Naive thymus-derived CD4-positive, alpha-beta T cell (primary cell): ENCODE measurements around the gene CRTAC1. TPM values are rescaled to one million over a fixed set of nuclear protein-coding genes. Genes with fewer than 3 reads are reported as not detected.

ENCODE experiments used
- ATAC-seq: fragments of 150-1000 bp; cut with Tn5 transposase; 2 replicates; pipeline ENCODE4 v1.10.0; 2021; ENCODE audit warnings: mild to moderate bottlenecking, moderate library complexity
- CTCF ChIA-PET: fragments of 350-600 bp; sonication (Branson Sonifier 250); formaldehyde crosslinking; loops from one replicate; lab custom pipeline; 2021; ENCODE audit warnings: antibody characterized with exemption; lab: Charles Lee
- POLR2A ChIA-PET: fragments of 350-600 bp; sonication (Branson Sonifier 250); formaldehyde crosslinking; loops from one replicate; lab custom pipeline; 2021; ENCODE audit warnings: antibody characterized with exemption, inconsistent platforms; lab: Charles Lee
- DNase-seq, 9 donors: peaks; one replicate each; pipeline versions ENCODE4 v3.0.0 to v3.0.0-alpha.2; 2020 to 2022; ENCODE audit warnings: mixed read lengths in 1 of 9
- H3K27ac ChIP-seq: one replicate; pipeline ENCODE4 v1.7.0; 2013; ENCODE audit warnings: mild to moderate bottlenecking, low read depth, low read length, moderate library complexity
- H3K27me3 ChIP-seq, 2 donors: one replicate each; pipeline ENCODE4 v1.7.0; 2013; ENCODE audit warnings: low read length in 2 of 2, mild to moderate bottlenecking in 2 of 2, moderate library complexity in 2 of 2; ENCODE audit not compliant: control insufficient read depth in 2 of 2, insufficient read depth in 2 of 2
- H3K36me3 ChIP-seq, 3 experiments: 1 replicate in 2 of 3; 2 replicates in 1 of 3; pipeline ENCODE4 v1.7.0; 2013; ENCODE audit warnings: low read length in 3 of 3, mild to moderate bottlenecking in 3 of 3, moderate library complexity in 1 of 3; ENCODE audit not compliant: insufficient read depth in 3 of 3, control insufficient read depth in 2 of 3
- H3K4me1 ChIP-seq, 2 donors: one replicate each; pipeline ENCODE4 v1.7.0; 2013; ENCODE audit warnings: low read length in 2 of 2, mild to moderate bottlenecking in 2 of 2, moderate library complexity in 1 of 2; ENCODE audit not compliant: control insufficient read depth in 2 of 2, insufficient read depth in 2 of 2
- H3K4me3 ChIP-seq: 2 replicates; pipeline ENCODE4 v1.7.0; 2013; ENCODE audit warnings: mild to moderate bottlenecking, low read length
- H3K9me3 ChIP-seq, 3 experiments: 1 replicate in 2 of 3; 2 replicates in 1 of 3; pipeline ENCODE4 v1.7.0; 2013; ENCODE audit warnings: low read length in 3 of 3; ENCODE audit not compliant: control insufficient read depth in 2 of 3
- H3K27ac Mint-ChIP-seq, 9 donors: one replicate each; pipeline ENCODE4 v1.8.0; 2020 to 2022; ENCODE audit warnings: mixed read lengths in 9 of 9, mild to moderate bottlenecking in 8 of 9, moderate library complexity in 5 of 9, inconsistent platforms in 2 of 9
- H3K27me3 Mint-ChIP-seq, 5 donors: one replicate each; pipeline ENCODE4 v1.8.0; 2021 to 2022; ENCODE audit warnings: mixed read lengths in 5 of 5, mild to moderate bottlenecking in 1 of 5
- H3K36me3 Mint-ChIP-seq, 5 donors: one replicate each; pipeline ENCODE4 v1.8.0; 2020 to 2022; ENCODE audit warnings: mixed read lengths in 5 of 5, mild to moderate bottlenecking in 3 of 5, inconsistent platforms in 1 of 5
- H3K4me1 Mint-ChIP-seq, 7 donors: one replicate each; pipeline ENCODE4 v1.8.0; 2020 to 2022; ENCODE audit warnings: mixed read lengths in 7 of 7, mild to moderate bottlenecking in 3 of 7, inconsistent platforms in 1 of 7
- H3K4me3 Mint-ChIP-seq, 10 donors: one replicate each; pipeline ENCODE4 v1.8.0; 2020 to 2022; ENCODE audit warnings: mild to moderate bottlenecking in 10 of 10, mixed read lengths in 10 of 10, moderate library complexity in 6 of 10, inconsistent platforms in 2 of 10
- H3K9me3 Mint-ChIP-seq, 11 donors: one replicate each; pipeline ENCODE4 v1.8.0; 2020 to 2022; ENCODE audit warnings: mixed read lengths in 11 of 11, mild to moderate bottlenecking in 4 of 11, inconsistent platforms in 1 of 11, moderate library complexity in 1 of 11
- intact Hi-C, 2 donors: fragments of 100-400 bp; cut with micrococcal nuclease; formaldehyde crosslinking; loops; one replicate each; pipeline ENCODE4 v1.15.1; 2023
- polyA plus RNA-seq, 2 donors: library from polyadenylated mRNA; unstranded; fragments of 300-500 nt; fragmentation: Illumina TruSeq; gene quantifications; one replicate each; pipeline ENCODE4 v1.2.3, GENCODE V29; 2021
- total RNA-seq, 6 experiments: library from RNA in 5 of 6; stranded (reverse) in 5 of 6; gene quantifications; 1 replicate in 5 of 6; 2 replicates in 1 of 6; pipeline ENCODE4 v1.2.3 and lab custom pipeline; 2021 to 2026

CRTAC1 gene
- total and polyA plus RNA-seq, 7 experiments from 2014 or later: not detected

GRCh38 chr10:97944772-97945171 lies 85.6 kb downstream of the CRTAC1 start:
- Histone ChIP-seq H3K4me3 (no peak overlapping the region), H3K4me1 (no peaks in the 10 kb centered on the region), H3K27me3 (peaks cover 0 to 4% of the 10 kb centered on the region in 2 donors), H3K36me3 (no peaks in the 10 kb centered on the region), H3K9me3 (no peaks in the 10 kb centered on the region), H3K27ac (no peak overlapping the region)
- ATAC-seq (no peak), DNase-seq (no peak)
- POLR2A ChIA-PET: no interaction called here
- Mint-ChIP-seq H3K36me3 (peaks cover 0 to 8% (median 0%) of the 10 kb centered on the region in 5 donors), H3K27me3 (peaks cover 6 to 62% (median 54%) of the 10 kb centered on the region in 5 donors), H3K4me3 (no peak overlapping the region), H3K27ac (no peak overlapping the region), H3K9me3 (peaks cover 4 to 30% (median 11%) of the 10 kb centered on the region in 11 donors), H3K4me1 (peaks cover 0 to 2% (median 0%) of the 10 kb centered on the region in 7 donors)
- CTCF ChIA-PET: no interaction called here
- intact Hi-C loops: no loop called here

DNA sequence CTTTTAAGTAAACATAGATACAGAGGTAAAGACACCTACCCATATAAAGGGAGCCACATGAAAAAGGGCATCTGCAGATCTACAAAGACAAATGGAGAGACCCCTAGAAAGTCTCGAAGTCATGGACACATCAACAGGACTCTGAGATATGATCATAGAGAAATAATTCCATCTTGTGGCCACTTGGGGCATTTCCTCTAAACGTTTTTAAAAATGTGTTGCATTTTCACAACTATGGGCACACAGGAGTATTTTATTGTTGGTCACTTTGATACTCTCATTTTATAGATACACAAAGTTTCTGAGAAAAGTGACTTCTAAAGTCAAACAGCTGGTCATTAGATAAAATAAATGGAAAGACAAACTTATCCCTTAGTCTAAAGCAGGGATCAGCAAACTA lies 87.1 kb downstream of the CRTAC1 start:
- H3K36me3 Mint-ChIP-seq: peaks cover 0 to 3% (median 0%) of the 10 kb centered on the region in 5 donors
- CTCF ChIA-PET: no interaction called here
- POLR2A ChIA-PET: no interaction called here
- ATAC-seq (no peak), DNase-seq (no peak)
- H3K36me3 ChIP-seq: no peaks in the 10 kb centered on the region
- H3K27me3 Mint-ChIP-seq: peaks cover 9 to 56% (median 45%) of the 10 kb centered on the region in 5 donors
- no peak overlapping the region for H3K4me3 Mint-ChIP-seq
- H3K4me3 ChIP-seq: no peak overlapping the region
- no peak overlapping the region for H3K27ac ChIP-seq
- peaks cover 0 to 4% of the 10 kb centered on the region in 2 donors for H3K27me3 ChIP-seq
- H3K9me3 ChIP-seq: no peaks in the 10 kb centered on the region
- H3K4me1 Mint-ChIP-seq: peaks cover 0 to 2% (median 0%) of the 10 kb centered on the region in 7 donors
- peaks cover 2 to 25% (median 5%) of the 10 kb centered on the region in 11 donors for H3K9me3 Mint-ChIP-seq
- no peaks in the 10 kb centered on the region for H3K4me1 ChIP-seq
- intact Hi-C loops: no loop called here
- H3K27ac Mint-ChIP-seq: no peak overlapping the region

GRCh38 chr10:97940534-97940933 lies 89.9 kb downstream of the CRTAC1 start:
- Histone ChIP-seq H3K36me3 (no peaks in the 10 kb centered on the region), H3K4me1 (no peaks in the 10 kb centered on the region), H3K9me3 (no peaks in the 10 kb centered on the region), H3K4me3 (no peak overlapping the region), H3K27me3 (no peaks in the 10 kb centered on the region), H3K27ac (no peak overlapping the region)
- Mint-ChIP-seq H3K27me3 (peaks cover 9 to 46% (median 36%) of the 10 kb centered on the region in 5 donors), H3K4me3 (no peak overlapping the region), H3K27ac (no peak overlapping the region), H3K4me1 (peaks cover 0 to 2% (median 0%) of the 10 kb centered on the region in 7 donors), H3K9me3 (peaks cover 0 to 15% (median 4%) of the 10 kb centered on the region in 11 donors), H3K36me3 (no peaks in the 10 kb centered on the region)
- ChIA-PET CTCF (interaction anchor here (1.5 kb wide), 1 partner anchor 26 kb away, joined by 4 read pairs; no protein-coding TSS in a partner anchor), POLR2A (no interaction called here)
- no peak for DNase-seq
- intact Hi-C loops: no loop called here
- no peak for ATAC-seq

DNA sequence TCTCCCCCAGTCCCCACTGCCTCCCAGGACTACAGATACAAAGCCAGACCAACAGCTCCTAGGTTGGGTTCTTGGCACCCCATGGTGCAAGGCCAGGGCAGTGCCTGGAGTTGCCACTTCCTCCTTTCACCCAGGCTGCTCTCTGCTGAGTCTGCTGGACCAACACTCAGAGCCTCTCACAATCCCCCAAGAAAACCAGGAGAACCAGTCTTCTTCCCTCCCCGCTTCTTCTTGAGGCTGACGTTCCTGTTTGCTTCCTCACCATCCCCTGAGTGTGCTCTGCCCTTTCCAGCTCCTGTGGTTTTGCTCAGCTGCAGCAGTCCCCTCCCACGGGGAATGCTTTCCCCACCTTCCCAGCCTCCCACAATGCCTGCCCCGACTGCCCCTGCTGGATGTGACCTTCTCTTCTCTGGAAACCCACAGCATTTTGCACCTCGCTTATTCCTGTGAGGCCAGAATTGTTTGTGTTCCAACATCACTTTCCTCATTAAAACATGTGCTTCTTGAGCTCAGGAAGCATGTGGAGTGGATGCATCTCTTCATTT lies 90.9 kb downstream of the CRTAC1 start:
- H3K9me3 Mint-ChIP-seq: peaks cover 0 to 8% (median 1%) of the 10 kb centered on the region in 11 donors
- ChIA-PET POLR2A (no interaction called here), CTCF (interaction anchor here (1.0 to 1.5 kb wide), 2 partner anchors 25 to 102 kb away, joined by 3 to 4 read pairs; no protein-coding TSS in a partner anchor)
- no peak overlapping the region for H3K4me3 ChIP-seq
- H3K4me1 Mint-ChIP-seq: peaks cover 0 to 2% (median 0%) of the 10 kb centered on the region in 7 donors
- H3K4me3 Mint-ChIP-seq: no peak overlapping the region
- H3K36me3 ChIP-seq: no peaks in the 10 kb centered on the region
- intact Hi-C loops: no loop called here
- ATAC-seq (no peak), DNase-seq (no peak)
- no peaks in the 10 kb centered on the region for H3K9me3 ChIP-seq
- H3K4me1 ChIP-seq: no peaks in the 10 kb centered on the region
- no peak overlapping the region for H3K27ac Mint-ChIP-seq
- H3K27me3 ChIP-seq: no peaks in the 10 kb centered on the region
- H3K36me3 Mint-ChIP-seq: no peaks in the 10 kb centered on the region
- H3K27me3 Mint-ChIP-seq: peaks cover 9 to 38% (median 27%) of the 10 kb centered on the region in 5 donors
- H3K27ac ChIP-seq: no peak overlapping the region

DNA sequence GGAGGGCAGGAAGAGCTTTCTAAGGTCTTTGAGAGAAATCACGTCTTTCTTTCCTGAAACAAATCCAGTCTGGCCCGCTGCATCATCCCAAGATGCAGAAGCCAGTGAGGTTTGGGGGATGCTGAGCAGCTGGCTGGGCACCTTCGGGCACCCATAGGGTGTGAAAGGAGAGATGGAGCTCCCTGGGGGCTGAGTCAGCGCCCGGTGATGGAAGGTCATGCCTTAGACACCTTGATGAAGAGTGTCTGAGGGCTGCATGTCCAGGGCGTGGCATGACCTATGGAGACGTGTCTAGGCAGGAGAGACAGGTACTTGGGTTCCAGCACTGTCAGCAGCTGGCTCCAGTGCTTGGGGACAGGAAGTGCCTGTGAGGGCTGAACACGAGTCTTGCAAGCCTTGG lies 92.5 kb downstream of the CRTAC1 start:
- Histone ChIP-seq H3K27me3 (no peaks in the 10 kb centered on the region), H3K36me3 (no peaks in the 10 kb centered on the region), H3K4me1 (no peaks in the 10 kb centered on the region), H3K9me3 (no peaks in the 10 kb centered on the region), H3K27ac (no peak overlapping the region), H3K4me3 (no peak overlapping the region)
- ChIA-PET POLR2A (no interaction called here), CTCF (no interaction called here)
- ATAC-seq (no peak), DNase-seq (no peak)
- Mint-ChIP-seq H3K27ac (no peak overlapping the region), H3K4me1 (peaks cover 0 to 2% (median 0%) of the 10 kb centered on the region in 7 donors), H3K9me3 (peaks cover 0 to 3% (median 0%) of the 10 kb centered on the region in 11 donors), H3K27me3 (peaks cover 9 to 35% (median 25%) of the 10 kb centered on the region in 5 donors), H3K36me3 (no peaks in the 10 kb centered on the region), H3K4me3 (no peak overlapping the region)
- intact Hi-C loops: no loop called here

DNA sequence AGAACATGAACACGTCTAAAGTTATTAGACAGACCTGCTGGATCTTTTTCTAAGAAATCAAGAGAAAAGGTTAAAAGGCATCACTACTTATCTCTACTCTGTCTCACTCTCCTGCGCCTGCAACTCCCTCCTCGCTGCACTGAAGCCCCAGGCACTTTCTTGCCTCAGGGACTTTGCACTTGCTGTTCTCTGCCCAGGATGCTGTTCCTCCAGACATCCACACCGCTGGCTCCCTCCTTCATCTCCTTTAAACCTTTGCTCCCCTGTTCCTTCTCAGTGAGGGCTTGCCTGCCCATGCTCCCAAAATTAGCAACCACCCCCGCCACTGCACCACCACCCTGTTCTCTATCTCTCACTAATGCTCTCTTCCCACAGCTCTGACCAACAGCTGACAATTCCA lies 93.4 kb downstream of the CRTAC1 start:
- ATAC-seq (no peak), DNase-seq (no peak)
- peaks cover 0 to 2% (median 0%) of the 10 kb centered on the region in 11 donors for H3K9me3 Mint-ChIP-seq
- CTCF ChIA-PET: no interaction called here
- Histone ChIP-seq H3K9me3 (no peaks in the 10 kb centered on the region), H3K27ac (no peak overlapping the region), H3K36me3 (no peaks in the 10 kb centered on the region), H3K4me1 (no peaks in the 10 kb centered on the region), H3K4me3 (no peak overlapping the region), H3K27me3 (no peaks in the 10 kb centered on the region)
- POLR2A ChIA-PET: no interaction called here
- H3K27me3 Mint-ChIP-seq: peaks cover 8 to 29% (median 22%) of the 10 kb centered on the region in 5 donors
- intact Hi-C loops: no loop called here
- H3K4me1 Mint-ChIP-seq: peaks cover 0 to 2% (median 0%) of the 10 kb centered on the region in 7 donors
- H3K27ac Mint-ChIP-seq: no peak overlapping the region
- no peak overlapping the region for H3K4me3 Mint-ChIP-seq
- no peaks in the 10 kb centered on the region for H3K36me3 Mint-ChIP-seq

GRCh38 chr10:97936126-97936525 lies 94.3 kb downstream of the CRTAC1 start:
- no peak for ATAC-seq
- DNase-seq: no peak
- Mint-ChIP-seq H3K4me1 (peaks cover 0 to 1% (median 0%) of the 10 kb centered on the region in 7 donors), H3K4me3 (no peak overlapping the region), H3K9me3 (peaks cover 0 to 2% (median 0%) of the 10 kb centered on the region in 11 donors), H3K36me3 (no peaks in the 10 kb centered on the region), H3K27me3 (peaks cover 4 to 20% (median 13%) of the 10 kb centered on the region in 5 donors), H3K27ac (no peak overlapping the region)
- POLR2A ChIA-PET: no interaction called here
- Histone ChIP-seq H3K4me3 (no peak overlapping the region), H3K27me3 (no peaks in the 10 kb centered on the region), H3K27ac (no peak overlapping the region), H3K4me1 (no peaks in the 10 kb centered on the region), H3K36me3 (no peaks in the 10 kb centered on the region), H3K9me3 (no peaks in the 10 kb centered on the region)
- CTCF ChIA-PET: no interaction called here
- intact Hi-C loops: no loop called here
